DMS153 treated with DMSO at 0.1 percent for 48 hours (cell line): ENCODE results near the gene CHD9.
"Not testable (repeated sequence)": the region's sequence is repeated elsewhere in the genome, so short reads cannot be mapped to it uniquely, and the experiment has no call there.

ENCODE experiments used
- DNase-seq: peaks from one replicate; lab custom pipeline; 2025; ENCODE audit not compliant: unreplicated experiment; lab: John Stamatoyannopoulos, UW

Gene CHD9

DNA sequence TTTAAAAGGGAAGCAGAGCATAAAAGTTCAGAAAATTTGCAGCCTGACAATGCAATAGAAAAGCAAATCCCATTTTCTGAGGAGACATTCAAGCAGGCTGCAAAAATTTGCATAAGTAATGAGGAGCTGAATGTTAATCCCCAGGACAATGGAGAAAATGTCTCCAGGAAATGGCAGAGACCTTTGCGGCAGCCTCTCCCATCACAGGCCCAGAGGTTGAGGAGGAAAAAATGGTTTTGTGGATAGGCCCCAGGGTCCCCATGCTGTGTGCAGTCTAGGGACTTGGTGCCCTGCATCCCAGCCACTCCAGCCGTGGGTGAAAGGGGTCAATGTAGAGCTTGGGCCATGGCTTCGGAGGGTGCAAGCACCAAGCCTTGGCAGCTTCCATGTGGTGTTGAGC is 19.5 kb downstream of the CHD9 start:
- DNase-seq: not testable (repeated sequence)

DNA sequence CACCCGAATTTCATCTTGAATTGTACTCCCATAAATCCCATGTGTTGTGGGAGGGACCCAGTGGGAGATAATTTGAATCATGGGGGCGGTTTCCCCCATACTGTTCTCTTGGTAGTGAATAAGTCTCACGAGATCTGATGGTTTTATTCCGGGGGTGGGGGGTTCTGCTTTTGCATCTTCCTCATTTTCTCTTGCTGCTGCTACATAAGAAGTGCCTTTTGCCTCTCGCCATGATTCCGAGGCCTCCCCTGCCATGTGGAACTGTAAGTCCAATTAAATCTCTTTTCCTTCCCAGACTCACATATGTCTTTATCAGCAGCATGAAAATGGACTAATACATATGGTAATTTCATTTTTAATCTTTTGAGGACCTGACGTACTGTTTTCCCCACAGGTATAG is 20.7 kb downstream of the CHD9 start:
- DNase-seq: not testable (repeated sequence)

DNA sequence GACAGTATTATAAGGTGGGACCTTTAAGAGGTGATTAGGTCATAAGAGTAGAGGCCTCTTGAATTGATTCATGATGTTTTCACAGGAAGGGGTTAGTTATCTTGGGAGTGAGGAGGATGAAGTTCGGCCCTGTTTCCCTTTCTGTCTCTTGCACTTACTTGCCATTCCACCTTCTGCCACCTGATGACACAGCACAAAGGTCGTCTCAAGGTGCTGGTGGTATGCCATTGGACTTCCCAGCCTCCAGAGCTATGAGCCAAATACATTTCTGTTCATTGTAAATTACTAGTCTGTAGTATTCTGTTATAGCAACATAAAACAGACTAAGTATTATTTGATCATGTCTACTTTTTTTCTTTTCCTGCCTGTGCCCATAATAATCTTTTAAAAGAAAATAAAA is 23.5 kb downstream of the CHD9 start:
- no peak for DNase-seq

DNA sequence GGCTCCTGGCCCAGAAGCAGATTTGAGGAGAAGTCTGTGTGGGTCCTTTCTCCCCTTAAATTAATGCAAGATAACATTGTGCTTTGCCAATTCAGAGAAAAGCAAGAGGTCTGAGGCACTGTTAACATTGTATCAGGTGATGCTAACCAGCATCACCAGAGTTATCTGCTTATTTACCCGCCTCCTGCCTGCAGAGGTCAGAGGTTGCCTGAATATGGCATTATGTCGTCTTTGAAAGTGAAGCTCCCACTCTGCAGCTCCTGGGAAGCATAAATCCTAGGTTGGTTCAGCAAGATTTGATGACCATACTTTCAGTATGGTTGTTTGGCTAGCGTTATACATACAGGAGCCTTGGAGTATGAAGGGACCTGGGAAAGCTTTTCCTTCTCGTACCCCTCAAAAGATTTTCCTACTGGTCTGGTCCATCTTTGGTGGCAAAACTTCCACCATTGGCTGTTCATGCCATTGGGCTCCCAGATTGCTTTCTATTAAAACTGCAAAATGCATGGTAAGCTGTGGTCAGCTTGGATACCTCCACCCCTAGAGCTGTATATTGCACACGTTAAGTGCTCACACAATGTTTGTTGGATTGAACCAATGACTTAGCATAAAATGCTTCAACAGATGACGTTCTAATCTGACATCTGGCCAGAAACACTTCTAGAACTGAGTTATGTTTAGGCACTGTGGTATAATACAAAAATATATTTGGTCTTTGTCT is 24.1 kb downstream of the CHD9 start:
- no peak for DNase-seq

DNA sequence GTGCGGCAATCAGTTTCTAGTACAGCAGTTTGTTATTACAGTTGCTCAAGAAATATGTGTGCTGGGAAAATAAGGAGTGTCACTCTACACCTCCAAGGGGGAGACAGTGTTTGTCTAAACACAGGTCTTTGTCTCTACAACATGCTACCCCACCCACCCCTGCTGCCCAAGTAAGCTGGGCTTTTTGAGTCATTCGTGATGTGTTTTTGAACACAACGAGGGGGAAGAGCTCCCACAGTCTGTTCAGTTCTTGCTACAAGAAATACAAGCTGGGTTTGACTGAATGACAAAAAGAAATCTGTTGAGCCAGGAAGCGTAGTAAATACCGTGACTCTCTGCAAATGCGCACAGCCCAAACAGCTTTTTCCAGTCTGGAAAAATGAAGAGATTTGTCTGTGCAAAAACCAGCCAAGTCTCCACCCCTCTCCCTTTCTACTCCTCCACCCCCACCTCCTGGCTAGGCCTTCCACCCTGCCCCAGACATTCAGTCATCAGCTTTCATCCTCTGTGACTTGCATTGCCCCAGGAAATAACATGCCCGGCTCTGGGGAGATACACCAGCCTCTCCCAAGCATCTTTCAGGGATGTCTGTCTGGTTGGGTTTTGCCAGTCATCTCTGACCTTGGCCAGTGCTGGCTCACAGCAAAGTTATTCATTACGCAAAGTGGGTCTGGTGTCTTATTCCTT is 25.7 kb downstream of the CHD9 start:
- no peak for DNase-seq

DNA sequence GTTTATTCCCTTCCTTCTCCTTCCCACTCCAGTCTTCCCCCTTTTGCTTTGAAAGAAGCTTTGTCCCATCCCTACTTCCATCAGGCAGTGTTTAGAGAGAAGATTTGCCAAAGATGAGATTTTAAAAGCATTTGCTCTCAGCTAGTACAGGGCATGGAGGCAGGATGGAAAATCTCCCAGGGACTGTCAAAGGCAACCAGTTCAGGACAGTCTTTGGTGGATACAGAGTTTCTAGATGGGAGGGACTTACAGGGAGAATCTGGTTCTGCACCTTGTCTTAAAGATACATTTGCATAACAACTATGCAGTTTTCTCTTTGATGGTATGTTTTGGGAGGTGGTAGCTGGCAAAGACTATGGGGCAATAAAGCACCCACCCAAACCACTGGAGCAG is 26.2 kb downstream of the CHD9 start:
- no peak for DNase-seq

DNA sequence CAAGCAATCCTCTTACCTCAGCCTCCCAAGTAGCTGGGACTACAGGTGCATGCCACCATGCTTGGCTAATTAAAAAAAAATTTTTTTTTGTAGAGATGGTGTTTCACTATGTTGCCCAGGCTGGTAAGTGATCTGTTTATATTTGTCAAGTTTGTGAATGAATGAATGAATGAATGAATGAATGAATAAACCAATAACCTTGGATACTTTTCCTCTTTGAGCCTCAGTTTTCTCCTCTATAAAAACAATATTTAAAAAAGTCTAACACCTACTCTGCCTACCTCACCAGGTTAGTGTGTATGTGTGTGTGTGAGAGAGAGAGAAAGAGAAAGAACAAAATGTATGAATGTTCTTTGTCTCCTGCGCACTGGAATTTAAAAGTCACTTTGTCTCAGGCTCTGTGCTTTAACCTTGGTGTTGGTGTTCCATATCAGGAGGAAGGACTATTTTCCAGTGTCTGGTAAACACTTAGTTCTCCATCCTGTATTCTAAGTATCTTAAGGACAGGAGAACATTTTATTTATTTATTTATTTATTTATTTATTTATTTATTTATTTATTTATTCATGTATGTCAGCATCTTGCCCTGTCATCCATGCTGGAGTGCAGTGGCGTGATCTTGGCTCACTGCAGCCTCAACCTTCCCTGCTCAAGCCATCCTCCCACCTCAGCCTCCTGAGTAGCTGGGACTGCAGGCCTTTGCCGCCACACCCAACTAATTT is 27.1 kb downstream of the CHD9 start:
- DNase-seq: no peak

DNA sequence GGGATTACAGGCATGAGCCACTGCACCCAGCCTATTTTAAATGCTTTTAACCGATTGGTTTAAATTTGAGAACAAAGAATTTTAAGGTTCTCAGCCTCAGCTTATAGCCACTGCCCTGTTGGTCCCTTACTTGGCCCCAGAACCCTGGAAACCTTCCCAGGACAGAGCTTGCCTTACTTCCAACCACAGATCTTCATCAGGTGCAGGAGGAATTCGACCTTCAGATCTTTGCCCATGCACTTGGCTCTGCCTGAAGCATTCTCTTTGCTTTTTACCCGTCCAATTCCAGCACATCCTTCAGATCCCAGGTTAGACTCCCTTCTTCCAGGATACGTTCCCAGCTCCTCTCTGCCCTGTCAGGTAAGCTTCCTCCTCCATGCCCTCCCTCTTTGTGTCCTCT is 27.7 kb downstream of the CHD9 start:
- DNase-seq: no peak

DNA sequence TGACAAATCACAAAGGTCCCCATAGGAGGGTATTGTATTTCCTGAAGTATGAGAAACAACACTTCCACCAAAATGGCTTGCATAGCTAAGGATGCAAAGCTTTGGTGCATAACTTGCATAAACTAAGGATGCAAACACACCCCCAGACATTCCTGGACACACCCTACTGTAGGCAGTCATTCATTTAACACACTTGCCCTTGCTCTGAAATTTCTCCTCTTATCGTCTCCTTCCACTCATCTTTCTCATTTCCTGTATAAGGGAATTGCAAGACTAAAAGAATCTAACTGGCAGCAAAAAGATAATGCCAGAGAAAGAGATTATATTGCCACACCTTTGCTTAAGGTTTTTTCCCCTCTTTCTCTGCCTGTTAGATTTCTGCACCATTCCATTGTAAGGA is 28.3 kb downstream of the CHD9 start:
- DNase-seq: no peak

DNA sequence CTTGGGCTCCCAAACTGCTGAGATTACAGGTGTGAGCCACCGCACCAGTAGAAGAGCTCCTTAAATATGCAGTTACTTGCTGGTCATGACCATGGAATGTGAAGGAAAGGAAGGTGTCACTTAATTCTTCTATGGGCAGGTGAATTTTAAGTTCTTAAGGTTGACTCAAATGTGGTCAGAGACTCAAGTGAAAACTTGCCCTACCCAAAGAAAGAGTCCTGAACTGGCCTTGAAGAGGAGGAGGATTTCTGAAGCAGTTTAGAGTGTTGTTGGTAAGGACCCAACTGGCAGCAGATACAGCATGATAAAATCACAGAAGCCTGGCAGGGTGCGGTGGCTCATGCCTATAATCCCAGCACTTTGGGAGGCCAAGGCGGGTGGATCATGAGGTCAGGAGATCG is 29.4 kb downstream of the CHD9 start:
- DNase-seq: no peak

DNA sequence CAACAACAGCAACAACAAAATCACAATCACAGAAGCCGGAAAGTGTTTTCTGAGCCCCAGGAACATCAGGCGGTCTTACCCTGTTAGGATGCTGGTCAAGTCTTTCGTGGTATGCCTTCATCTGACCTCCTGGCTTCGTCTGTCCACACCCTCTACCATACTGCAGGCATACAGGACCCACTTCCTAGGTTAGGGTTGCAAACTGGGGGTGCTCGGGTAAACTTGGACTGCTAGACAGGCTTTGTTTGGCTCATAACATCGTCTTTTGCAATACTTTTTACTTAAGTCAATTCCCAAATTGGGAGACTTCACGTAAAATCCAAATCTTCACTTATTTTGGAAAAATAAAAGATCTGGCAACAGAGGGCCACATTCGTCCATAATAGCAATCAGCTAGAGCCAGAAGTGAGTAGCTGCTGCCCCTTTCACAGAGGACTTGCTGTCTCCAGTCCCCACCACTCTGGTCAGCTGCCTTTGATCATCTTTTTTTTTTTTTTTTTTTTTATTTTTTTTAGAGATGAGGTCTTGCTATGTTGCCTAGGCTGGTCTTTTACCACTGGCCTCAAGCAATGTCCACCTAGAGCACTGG is 30.0 kb downstream of the CHD9 start:
- no peak for DNase-seq

DNA sequence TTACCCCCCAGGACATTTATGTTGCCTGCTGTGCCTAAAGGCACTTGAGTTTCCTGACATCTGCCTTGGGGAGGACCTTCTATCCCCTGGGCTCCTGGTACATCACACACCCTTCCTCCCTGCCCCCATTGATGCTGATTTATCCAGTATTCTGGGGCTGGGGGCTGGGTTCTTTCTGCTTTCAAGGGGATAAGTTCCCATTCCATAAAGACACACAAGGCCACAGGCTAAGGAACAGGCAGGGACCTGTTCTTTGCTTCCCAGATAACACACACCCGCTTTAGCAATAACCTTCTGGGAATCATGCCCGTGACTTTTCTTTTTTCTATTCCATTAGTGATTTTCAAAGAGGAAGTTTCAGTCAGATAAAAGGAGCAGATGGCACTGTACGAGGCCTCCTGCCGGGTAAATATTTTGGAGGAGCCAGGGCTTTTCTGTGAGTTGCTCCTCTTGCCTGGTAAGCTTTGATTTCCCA is 30.6 kb downstream of the CHD9 start:
- no peak for DNase-seq

DNA sequence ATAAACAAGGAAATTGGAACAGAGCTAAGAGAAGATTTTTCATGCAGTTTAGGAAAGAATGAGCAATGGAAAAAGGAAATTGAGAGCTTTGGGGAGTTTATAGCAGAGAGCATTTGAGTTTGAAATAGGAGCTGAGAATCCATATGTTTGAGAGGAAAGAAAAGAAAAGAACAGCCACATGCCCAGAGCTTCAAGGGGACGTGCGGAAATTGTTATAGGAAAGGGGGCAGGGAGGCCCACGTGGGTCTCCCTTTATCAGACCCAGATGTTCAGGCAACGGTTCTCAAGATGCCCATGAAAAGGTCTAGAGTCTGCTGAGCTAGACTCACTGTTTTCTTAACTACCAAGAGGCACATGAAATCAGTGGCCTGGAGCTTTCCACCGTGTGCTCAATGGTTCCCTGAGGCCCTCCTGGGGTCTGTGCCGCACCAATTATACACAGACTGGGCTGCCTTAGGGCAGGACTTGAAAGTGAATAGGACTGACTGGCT is 31.2 kb downstream of the CHD9 start:
- no peak for DNase-seq

DNA sequence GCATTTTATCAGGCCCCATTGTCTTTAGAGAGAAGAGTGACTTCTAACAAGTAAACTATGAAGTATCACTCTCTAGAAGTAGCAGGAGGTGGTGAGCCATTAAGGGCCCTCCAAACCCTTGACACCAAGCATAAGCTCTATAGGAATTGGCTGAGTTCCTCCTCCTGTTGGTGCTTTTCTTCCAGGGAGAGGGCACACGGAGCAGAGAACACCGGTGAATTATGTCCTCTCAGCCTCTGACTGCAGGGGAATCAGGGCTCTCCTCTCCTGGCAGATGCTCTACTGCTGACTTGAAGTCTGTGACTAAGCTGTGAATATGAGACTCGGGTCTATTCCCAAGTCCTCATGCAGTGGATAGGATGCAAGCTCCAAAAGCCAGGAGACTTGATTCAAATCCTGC is 32.3 kb downstream of the CHD9 start:
- DNase-seq: no peak

DNA sequence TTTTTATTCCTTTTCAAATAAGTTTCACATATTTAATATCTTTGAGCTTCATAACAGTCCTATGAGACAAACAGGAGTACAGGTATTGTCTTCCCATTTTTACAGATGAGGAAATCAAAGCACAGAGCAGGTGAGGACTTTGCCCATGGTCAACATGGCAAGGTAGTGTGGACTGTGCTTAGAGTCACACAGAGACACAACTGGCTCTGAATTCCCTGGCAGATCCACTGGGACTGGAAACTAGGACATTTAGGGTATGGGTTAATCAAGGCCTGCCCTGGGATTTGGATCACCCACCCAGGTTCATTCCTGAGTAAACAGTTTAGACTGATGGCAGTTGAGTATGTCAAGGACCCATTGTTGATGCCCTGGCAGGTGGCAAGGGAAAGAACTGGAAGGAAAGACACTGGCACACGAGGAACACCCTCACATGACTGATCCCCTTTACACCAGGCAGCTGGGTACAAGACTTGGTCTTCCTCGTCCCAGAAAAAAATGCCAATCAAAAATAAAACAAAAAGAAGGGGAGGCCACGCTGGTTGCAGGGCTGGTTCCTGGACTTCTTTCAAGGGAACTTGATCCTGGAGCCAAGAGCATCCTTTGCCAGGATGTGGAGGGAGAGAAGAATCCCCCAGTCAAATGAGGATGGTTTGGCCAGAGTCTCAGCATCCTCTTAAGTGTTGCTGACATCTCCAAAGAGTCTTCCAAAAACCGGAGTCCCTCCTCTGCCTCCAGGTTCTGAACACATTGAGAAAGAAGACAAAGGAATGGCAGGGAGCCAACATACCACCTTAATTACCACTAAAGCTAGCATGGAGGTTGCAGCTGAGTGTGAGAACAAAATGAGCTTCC is 34.9 kb downstream of the CHD9 start:
- DNase-seq: no peak

DNA sequence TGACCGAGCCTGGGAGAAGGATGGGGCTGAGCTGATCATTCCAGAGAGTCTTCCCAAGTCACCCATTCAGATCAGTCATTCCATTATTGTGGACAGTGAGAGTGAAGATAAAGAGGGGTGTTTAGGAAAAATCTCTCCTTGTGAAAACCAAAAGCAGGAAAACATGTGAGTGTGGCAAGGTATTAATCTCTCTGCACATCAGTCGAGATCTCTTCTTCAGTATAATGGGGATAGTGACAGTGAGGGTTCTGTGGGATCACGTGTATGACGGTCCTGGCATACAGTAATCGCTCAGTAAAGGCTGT is 35.4 kb downstream of the CHD9 start:
- no peak for DNase-seq

DNA sequence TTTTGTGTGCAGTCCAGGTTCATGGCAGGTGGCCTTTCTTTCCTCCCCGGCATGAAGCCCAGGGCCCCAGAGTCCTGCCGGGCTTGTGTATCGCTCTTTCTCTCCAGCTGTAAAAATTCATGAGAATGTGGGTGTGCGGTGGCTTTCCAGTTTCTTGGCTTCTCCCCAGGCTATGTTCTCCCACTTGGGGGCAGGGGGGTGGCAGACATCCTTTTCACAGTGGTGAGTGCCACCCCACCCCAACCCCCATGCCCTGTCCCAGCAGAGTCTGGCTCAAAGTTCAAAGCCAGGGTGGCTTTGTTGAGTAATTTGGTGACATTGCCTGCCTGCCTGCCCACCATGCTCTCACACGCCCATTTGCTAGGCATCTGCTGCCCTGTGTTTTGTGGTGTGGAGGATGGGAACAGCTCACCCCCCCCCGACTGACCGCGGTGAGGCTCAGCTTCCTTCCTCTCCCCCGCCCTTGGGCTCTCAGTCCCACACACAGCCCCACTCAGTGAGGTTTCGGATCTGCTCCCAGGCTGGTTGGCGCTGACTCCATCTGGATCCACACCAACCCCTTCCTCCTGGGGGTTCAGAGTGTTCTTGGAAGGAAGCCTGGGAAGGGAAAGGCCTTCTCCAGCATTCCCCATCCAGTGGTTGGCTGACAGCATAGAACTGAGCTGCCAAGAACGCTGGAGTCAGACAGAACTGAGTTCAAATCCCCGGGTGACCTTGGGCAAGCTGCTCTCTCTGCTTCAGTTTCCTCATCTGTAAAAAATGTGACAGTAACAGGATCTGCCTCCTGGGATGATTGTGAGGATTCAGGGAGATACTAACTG is 36.0 kb downstream of the CHD9 start:
- no peak for DNase-seq

DNA sequence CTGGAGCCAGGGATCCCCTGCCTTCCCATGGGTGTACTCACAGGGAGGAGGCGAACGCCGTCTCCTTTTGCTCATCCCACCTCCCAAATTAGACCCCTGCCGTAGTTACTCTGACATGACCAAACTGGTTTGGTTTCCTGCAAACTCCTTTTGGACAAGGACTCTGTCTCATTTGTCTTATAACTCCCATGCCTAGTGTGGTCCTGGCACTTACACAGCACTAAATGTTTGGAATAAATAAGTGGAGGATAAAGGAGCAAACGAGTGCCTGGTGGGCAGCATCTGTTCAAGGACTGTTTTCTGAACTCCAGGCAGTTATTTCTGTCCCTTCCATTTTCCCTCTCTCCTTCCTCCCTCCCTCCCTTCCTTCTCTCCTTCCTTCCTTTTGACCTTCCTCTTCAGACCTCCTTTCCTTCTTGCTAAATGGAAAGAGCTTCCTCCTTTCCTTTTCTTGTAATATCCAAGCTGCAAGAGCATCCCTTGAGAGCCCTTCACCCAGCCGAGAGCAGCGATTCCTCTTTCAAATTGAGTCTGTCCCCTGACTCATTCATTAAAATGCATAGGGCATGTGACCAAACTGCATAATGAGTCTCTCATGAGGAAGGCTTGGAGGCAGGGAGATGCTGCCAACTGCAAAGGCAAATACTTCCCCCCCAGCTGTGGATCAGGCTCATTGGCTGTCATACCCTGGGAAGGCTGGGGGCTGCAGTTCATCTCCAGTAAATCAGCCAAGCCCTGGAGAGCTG is 36.8 kb downstream of the CHD9 start:
- DNase-seq: no peak

DNA sequence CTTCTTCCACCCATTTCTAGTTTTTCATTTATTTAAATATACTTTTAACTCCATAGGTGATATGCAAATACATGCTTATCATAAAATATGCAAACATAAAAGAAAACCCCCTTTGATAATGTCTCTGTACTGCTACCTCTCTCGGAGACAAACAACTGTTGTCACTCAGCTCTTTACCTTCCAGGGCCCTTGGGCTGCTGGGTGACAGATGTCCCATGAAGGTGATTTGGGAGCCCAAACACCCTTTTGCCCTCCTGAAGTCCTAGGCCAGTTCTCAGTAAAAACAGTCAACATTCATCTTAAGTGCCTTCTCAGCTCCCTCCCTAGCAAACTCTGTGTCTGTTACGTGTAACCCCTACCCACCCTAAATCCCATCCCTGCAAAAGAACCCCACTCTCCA is 37.5 kb downstream of the CHD9 start:
- DNase-seq: no peak
